Measurements from ENCODE around the gene CLASP1.

GRCh38 chr2:121343191-121343590 lies 306.1 kb downstream of the CLASP1 start:
- TF ChIP-seq CTCF (IDR thresholded peaks at IDR 0.05) (no peak), POLR2A (IDR thresholded peaks at IDR 0.05) (no peak)
